ENCODE data around the gene MROH8.

- TF ChIP-seq CTCF (IDR thresholded peaks at IDR 0.05) (no peak), POLR2A (IDR thresholded peaks at IDR 0.05) (no peak)
Measured at GRCh38 chr20:37158248-37158647, 21.1 kb downstream of the MROH8 start.
